ENCODE data around the gene ASAP3.

ASAP3 gene

GRCh38 chr1:23463286-23463685, 20.7 kb downstream of the ASAP3 start:
- Histone ChIP-seq H3K27me3 (no peaks in the 10 kb centered on the region), H3K9me3 (no peaks in the 10 kb centered on the region), H3K36me3 (no peaks in the 10 kb centered on the region), H3K4me1 (no peaks in the 10 kb centered on the region), H3K27ac (no peak overlapping the region), H3K4me3 (no peak overlapping the region)
- intact Hi-C loops (cut with DNase I; ENCODE audit: low total_unique reads), result no loop called here
- no peak for TF ChIP-seq CTCF (IDR thresholded peaks at IDR 0.05)
- DNase-seq, result no peak

- no peak for TF ChIP-seq CTCF (IDR thresholded peaks at IDR 0.05)
- H3K4me3 ChIP-seq, result no peak overlapping the region
- no peak overlapping the region for H3K27ac ChIP-seq
- no peaks in the 10 kb centered on the region for H3K4me1 ChIP-seq
- no peaks in the 10 kb centered on the region for H3K27me3 ChIP-seq
- intact Hi-C loops (cut with DNase I; ENCODE audit: low total_unique reads), result no loop called here
- DNase-seq, result no peak
- H3K36me3 ChIP-seq, result no peaks in the 10 kb centered on the region
- H3K9me3 ChIP-seq, result no peaks in the 10 kb centered on the region
Measured at GRCh38 chr1:23462766-23463165, 21.2 kb downstream of the ASAP3 start.

- Histone ChIP-seq H3K9me3 (no peaks in the 10 kb centered on the region), H3K27me3 (no peaks in the 10 kb centered on the region), H3K36me3 (peaks cover 0 to 4% (median 0%) of the 10 kb centered on the region in 3 donors), H3K27ac (no peak overlapping the region), H3K4me3 (no peak overlapping the region), H3K4me1 (peaks cover 0 to 3% (median 0%) of the 10 kb centered on the region in 4 donors)
- no peak for TF ChIP-seq CTCF (IDR thresholded peaks at IDR 0.05)
- no peak for DNase-seq
- intact Hi-C loops (cut with DNase I; ENCODE audit: low total_unique reads), result no loop called here
Measured at GRCh38 chr1:23461050-23461449, 22.9 kb downstream of the ASAP3 start.

GRCh38 chr1:23460519-23460918, 23.5 kb downstream of the ASAP3 start:
- intact Hi-C loops (cut with DNase I; ENCODE audit: low total_unique reads), result no loop called here
- H3K4me1 ChIP-seq, result peaks cover 0 to 3% (median 0%) of the 10 kb centered on the region in 4 donors
- no peak for TF ChIP-seq CTCF (IDR thresholded peaks at IDR 0.05)

GRCh38 chr1:23459338-23459757, 24.6 kb downstream of the ASAP3 start:
- peaks cover 0 to 20% (median 14%) of the 10 kb centered on the region in 3 donors for H3K36me3 ChIP-seq
- intact Hi-C loops (cut with DNase I; ENCODE audit: low total_unique reads), result no loop called here
- H3K4me3 ChIP-seq, result no peak overlapping the region
- TF ChIP-seq CTCF (IDR thresholded peaks at IDR 0.05), result no peak
- no peak for DNase-seq
- peaks cover 0 to 3% (median 0%) of the 10 kb centered on the region in 4 donors for H3K4me1 ChIP-seq
- H3K9me3 ChIP-seq, result no peaks in the 10 kb centered on the region
- no peaks in the 10 kb centered on the region for H3K27me3 ChIP-seq
- no peak overlapping the region for H3K27ac ChIP-seq

More at GRCh38 chr1:23460519-23460918, 23.5 kb downstream of the ASAP3 start:
- Histone ChIP-seq H3K36me3 (peaks cover 0 to 9% (median 4%) of the 10 kb centered on the region in 3 donors), H3K9me3 (no peaks in the 10 kb centered on the region), H3K4me3 (no peak overlapping the region), H3K27me3 (no peaks in the 10 kb centered on the region), H3K27ac (no peak overlapping the region)
- no peak for DNase-seq

- no peak for TF ChIP-seq CTCF (IDR thresholded peaks at IDR 0.05)
- no peaks in the 10 kb centered on the region for H3K27me3 ChIP-seq
- peaks cover 0 to 22% (median 5%) of the 10 kb centered on the region in 4 donors for H3K4me1 ChIP-seq
- H3K9me3 ChIP-seq, result no peaks in the 10 kb centered on the region
- no peak overlapping the region for H3K4me3 ChIP-seq
- peak overlapping the region in 1 of 2 donors; percentile 0 for H3K27ac ChIP-seq
- peaks cover 0 to 22% (median 19%) of the 10 kb centered on the region in 3 donors for H3K36me3 ChIP-seq
- no peak for DNase-seq
- intact Hi-C loops (cut with DNase I; ENCODE audit: low total_unique reads), result no loop called here
Measured at GRCh38 chr1:23456226-23456625, 27.8 kb downstream of the ASAP3 start.
